Lower leg skin (tissue), 3 donors: ENCODE measurements around the gene TNKS1BP1.

Experiments
- CTCF ChIP-seq, 3 donors: fragments of 450-650 bp; IDR thresholded peaks; one replicate each; pipeline ENCODE4 v1.5.1; 2016; ENCODE audit warnings: antibody characterized with exemption in 3 of 3, mild to moderate bottlenecking in 3 of 3, moderate library complexity in 2 of 3
- POLR2A ChIP-seq, 2 donors: fragments of 450-650 bp; IDR thresholded peaks; one replicate each; pipeline ENCODE4 v1.6.1; 2016 to 2017; ENCODE audit warnings: antibody characterized with exemption in 2 of 2, mild to moderate bottlenecking in 1 of 2, moderate library complexity in 1 of 2

- TF ChIP-seq CTCF (IDR thresholded peaks at IDR 0.05) (no peak), POLR2A (IDR thresholded peaks at IDR 0.05) (no peak)
Observed at GRCh38 chr11:57336111-57336666, 11.4 kb upstream of the TNKS1BP1 start.
